H1 (cell line): ENCODE results near the gene LRRC28. TPM values are rescaled to one million over a fixed set of nuclear protein-coding genes. Genes with fewer than 3 reads are reported as not detected.

Source experiments
- CTBP2 ChIP-seq: IDR thresholded peaks from 2 replicates; pipeline ENCODE4 v1.7.0; 2011; ENCODE audit warnings: borderline replicate concordance, mild to moderate bottlenecking, moderate library complexity, mixed read lengths, low read length; ENCODE audit not compliant: insufficient read depth, insufficient read length
- EGR1 ChIP-seq: IDR thresholded peaks from 2 replicates; pipeline ENCODE4 v1.6.1; 2011; ENCODE audit warnings: low read depth, low read length, borderline replicate concordance
- GTF2F1 ChIP-seq: IDR thresholded peaks from 2 replicates; pipeline ENCODE4 v1.6.1; 2012; ENCODE audit warnings: low read depth, low read length, improper control_type of control experiment, borderline replicate concordance
- HDAC6 ChIP-seq: IDR thresholded peaks from one replicate; pipeline ENCODE4 v1.7.1; 2012; ENCODE audit warnings: low read depth, mild to moderate bottlenecking, inconsistent platforms, low read length, moderate library complexity
- POLR2A ChIP-seq, 2 experiments: IDR thresholded peaks; 1 replicate in 1 of 2; 2 replicates in 1 of 2; pipeline ENCODE4 v1.6.1; 2011; ENCODE audit warnings: low read depth in 2 of 2, low read length in 2 of 2, mild to moderate bottlenecking in 2 of 2; ENCODE audit errors: control extremely low read depth in 1 of 2
- RFX5 ChIP-seq: IDR thresholded peaks from 2 replicates; pipeline ENCODE4 v1.6.1; 2011; ENCODE audit warnings: low read depth, low read length, improper control_type of control experiment, borderline replicate concordance
- TCF12 ChIP-seq: IDR thresholded peaks from 2 replicates; pipeline ENCODE4 v1.6.1; 2011; ENCODE audit warnings: low read depth, mild to moderate bottlenecking, low read length
- ZNF274 ChIP-seq: IDR thresholded peaks from 2 replicates; pipeline ENCODE4 v1.7.0; 2012; ENCODE audit warnings: low read length, borderline replicate concordance; ENCODE audit errors: extremely low read depth
- polyA plus RNA-seq, 7 experiments: library from polyadenylated mRNA; depleted of rRNA in 3 of 7; stranded (reverse) in 5 of 7; unstranded in 2 of 7; fragments of >200 nt in 5 of 7; fragments of 200-250 nt in 2 of 7; gene quantifications; 1 replicate in 5 of 7; 2 replicates in 1 of 7; 4 replicates in 1 of 7; pipeline versions ENCODE4 v1.2.1 to v1.2.3, GENCODE V29; 2011 to 2013; ENCODE audit warnings: missing spikeins in 2 of 7, mixed read lengths in 2 of 7
- total RNA-seq: library from RNA; stranded (reverse); fragmentation: NEBNext Ultra II Directional; extraction: Animal tissue kit (Norgen Biotek cat#: 25700); gene quantifications from 2 replicates; pipeline ENCODE4 v1.2.1, GENCODE V29; 2021
- TF ChIP-seq, protein P1 (sequence below): IDR thresholded peaks from 2 replicates; pipeline ENCODE4 v1.6.1; 2012; ENCODE audit warnings: inconsistent platforms

Gene LRRC28
- total and polyA plus RNA-seq, 2 of the 8 experiments (the other 6 are each of a cell fraction or from before 2014, with no cell fraction given) = 20.2 to 23.3 TPM

- TF ChIP-seq EGR1 (no peak), GTF2F1 (no peak), ZNF274 (no peak), HDAC6 (no peak), RFX5 (no peak), CTBP2 (no peak), POLR2A (IDR thresholded peaks at IDR 0.05; ENCODE audit: control extremely low read depth in 1 of 2, low read depth in 2 of 2, low read length in 2 of 2) (no peak), TCF12 (no peak)
- TF ChIP-seq, protein P1, sequence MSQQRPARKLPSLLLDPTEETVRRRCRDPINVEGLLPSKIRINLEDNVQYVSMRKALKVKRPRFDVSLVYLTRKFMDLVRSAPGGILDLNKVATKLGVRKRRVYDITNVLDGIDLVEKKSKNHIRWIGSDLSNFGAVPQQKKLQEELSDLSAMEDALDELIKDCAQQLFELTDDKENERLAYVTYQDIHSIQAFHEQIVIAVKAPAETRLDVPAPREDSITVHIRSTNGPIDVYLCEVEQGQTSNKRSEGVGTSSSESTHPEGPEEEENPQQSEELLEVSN = no peak
These were observed 11.6 kb upstream of the LRRC28 start (continued) for GRCh38 chr15:99239545-99240198.
